IMR-90 (cell line): Measurements from ENCODE around the gene OR7G3. TPM values are rescaled to one million over a fixed set of nuclear protein-coding genes. Genes with fewer than 3 reads are reported as not detected.

ENCODE experiments used
- ATAC-seq: fragments of 200-7000 bp; cut with Tn5 transposase; 2 replicates; pipeline ENCODE4 v1.9.1; 2020; ENCODE audit warnings: low read depth, mild to moderate bottlenecking, moderate library complexity
- BruUV-seq: library from RNA; stranded (reverse); fragments of 400-500 nt; replicated peaks from 2 replicates; lab custom pipeline; 2021; lab: Mats Ljungman, UMichigan
- CTCF ChIA-PET: fragments of 300-600 bp; formaldehyde crosslinking; extraction: SDS; loops from one replicate; lab custom pipeline; 2021; ENCODE audit warnings: antibody characterized with exemption; lab: Yijun Ruan, JAX
- POLR2A ChIA-PET: fragments of 300-600 bp; sonication (Branson Sonifier 250); formaldehyde crosslinking; loops from one replicate; lab custom pipeline; 2022; ENCODE audit warnings: antibody characterized with exemption; ENCODE audit not compliant: unreplicated experiment; lab: Charles Lee
- DNase-seq: peaks from one replicate; pipeline ENCODE4 v3.0.0; 2013
- H2AFZ ChIP-seq: replicated peaks from 2 replicates; pipeline ENCODE3; 2013; ENCODE audit warnings: low read length, mild to moderate bottlenecking; ENCODE audit not compliant: poor library complexity
- H2AK5ac ChIP-seq: 2 replicates; pipeline ENCODE4 v1.6.1; 2013; ENCODE audit warnings: low read depth, low read length, inconsistent platforms
- H2AK9ac ChIP-seq: replicated peaks from 2 replicates; pipeline ENCODE3; 2013; ENCODE audit warnings: mild to moderate bottlenecking, low read depth, low read length, moderate library complexity; ENCODE audit not compliant: poor library complexity
- H2BK120ac ChIP-seq: 2 replicates; pipeline ENCODE4 v1.6.1; 2013; ENCODE audit warnings: low read depth, low read length, inconsistent platforms
- H2BK15ac ChIP-seq: 3 replicates; pipeline ENCODE4 v1.6.1; 2013; ENCODE audit warnings: low read depth, low read length, inconsistent platforms
- H2BK20ac ChIP-seq: 2 replicates; pipeline ENCODE4 v1.6.1; 2013; ENCODE audit warnings: low read depth, mild to moderate bottlenecking, inconsistent platforms, low read length, moderate library complexity
- H2BK5ac ChIP-seq: 2 replicates; pipeline ENCODE4 v1.6.1; 2013; ENCODE audit warnings: mild to moderate bottlenecking, low read depth, low read length, inconsistent platforms; ENCODE audit not compliant: poor library complexity, severe bottlenecking
- H3K14ac ChIP-seq: replicated peaks from 2 replicates; pipeline ENCODE4 v1.6.1; 2013; ENCODE audit warnings: low read depth, low read length, inconsistent platforms
- H3K18ac ChIP-seq: 2 replicates; pipeline ENCODE4 v1.6.1; 2013; ENCODE audit warnings: low read depth, low read length, control low read depth
- H3K23ac ChIP-seq: 2 replicates; pipeline ENCODE4 v1.6.1; 2013; ENCODE audit warnings: low read depth, low read length, inconsistent platforms
- H3K27ac ChIP-seq: 2 replicates; pipeline ENCODE4 v1.5.1; 2013; ENCODE audit warnings: mild to moderate bottlenecking, control low read depth, low read length; ENCODE audit not compliant: insufficient read depth
- H3K27me3 ChIP-seq: 2 replicates; pipeline ENCODE4 v1.6.1; 2013; ENCODE audit warnings: low read length; ENCODE audit not compliant: control insufficient read depth, insufficient read depth
- H3K36me3 ChIP-seq: 2 replicates; pipeline ENCODE4 v1.6.1; 2013; ENCODE audit warnings: low read length, mixed read lengths; ENCODE audit not compliant: control insufficient read depth, insufficient read depth
- H3K4ac ChIP-seq: 2 replicates; pipeline ENCODE4 v1.6.1; 2013; ENCODE audit warnings: low read depth, low read length, inconsistent platforms
- H3K4me1 ChIP-seq: 2 replicates; pipeline ENCODE4 v1.6.1; 2013; ENCODE audit warnings: low read length, mixed read lengths; ENCODE audit not compliant: control insufficient read depth, insufficient read depth
- H3K4me2 ChIP-seq: 2 replicates; pipeline ENCODE4 v1.6.1; 2013; ENCODE audit warnings: low read depth, mild to moderate bottlenecking, control low read depth, low read length, moderate library complexity
- H3K4me3 ChIP-seq: 2 replicates; pipeline ENCODE4 v1.5.1; 2013; ENCODE audit warnings: low read depth, mild to moderate bottlenecking, control low read depth, low read length, moderate library complexity; ENCODE audit not compliant: insufficient read depth
- H3K56ac ChIP-seq: 2 replicates; pipeline ENCODE4 v1.6.1; 2013; ENCODE audit warnings: low read length, inconsistent platforms; ENCODE audit not compliant: insufficient read depth; ENCODE audit errors: extremely low read depth
- H3K79me1 ChIP-seq, 2 experiments: 2 replicates each; pipeline ENCODE4 v1.6.1; 2013; ENCODE audit warnings: low read length in 2 of 2, inconsistent platforms in 1 of 2, low read depth in 1 of 2
- H3K9ac ChIP-seq: 2 replicates; pipeline ENCODE4 v1.6.1; 2013; ENCODE audit warnings: low read depth, low read length, control low read depth
- H3K9me1 ChIP-seq: 2 replicates; pipeline ENCODE4 v1.6.1; 2013; ENCODE audit warnings: low read length, inconsistent platforms; ENCODE audit not compliant: insufficient read depth
- H3K9me3 ChIP-seq: 2 replicates; pipeline ENCODE4 v1.6.1; 2013; ENCODE audit warnings: low read length; ENCODE audit not compliant: control insufficient read depth, insufficient read depth
- H4K20me1 ChIP-seq: 2 replicates; pipeline ENCODE4 v1.6.1; 2013; ENCODE audit warnings: low read length, inconsistent platforms; ENCODE audit not compliant: insufficient read depth
- H4K5ac ChIP-seq: 2 replicates; pipeline ENCODE4 v1.6.1; 2013; ENCODE audit warnings: mild to moderate bottlenecking, low read depth, low read length, control low read depth
- H4K8ac ChIP-seq, 2 experiments: 2 replicates each; pipeline ENCODE4 v1.6.1; 2013; ENCODE audit warnings: low read depth in 2 of 2, low read length in 2 of 2, control low read depth in 1 of 2, inconsistent platforms in 1 of 2
- H4K91ac ChIP-seq: 2 replicates; pipeline ENCODE4 v1.6.1; 2013; ENCODE audit warnings: low read depth, low read length, inconsistent platforms; ENCODE audit not compliant: insufficient read depth
- CEBPB ChIP-seq: IDR thresholded peaks from 2 replicates; pipeline ENCODE4 v1.6.1; 2012; ENCODE audit warnings: low read depth, low read length, improper control_type of control experiment
- MAFK ChIP-seq: IDR thresholded peaks from 2 replicates; pipeline ENCODE4 v1.6.1; 2012; ENCODE audit warnings: low read depth, low read length, improper control_type of control experiment
- RAD21 ChIP-seq: IDR thresholded peaks from 2 replicates; pipeline ENCODE4 v1.6.1; 2012; ENCODE audit warnings: low read length, improper control_type of control experiment
- WGBS, 2 experiments: methylation state at CpG; one replicate each; pipeline versions ENCODE4 v1.1.5 to v1.1.7; 2013; ENCODE audit warnings: missing lambda C conversion rate in 2 of 2; ENCODE audit not compliant: insufficient read length in 1 of 2; ENCODE audit errors: extremely low coverage in 2 of 2; 5-methylcytosine and 5-hydroxymethylcytosine counted together
- dilution Hi-C: fragments of 300-500 bp; cut with HindIII; formaldehyde crosslinking; loops from one replicate; pipeline ENCODE4 v1.14.3; 2018; ENCODE audit warnings: low sequenced_read_pairs; ENCODE audit not compliant: unreplicated experiment
- in situ Hi-C: fragments of 300-500 bp; cut with MboI; formaldehyde crosslinking; loops from 3 replicates; pipeline ENCODE4 v1.14.3; 2019; ENCODE audit warnings: low sequenced_read_pairs, inconsistent platforms, mixed read lengths
- intact Hi-C: fragments of 100-400 bp; cut with micrococcal nuclease; formaldehyde crosslinking; loops from 2 replicates; pipeline ENCODE4 v1.10.0; 2022
- polyA plus RNA-seq, 3 experiments: library from polyadenylated mRNA; depleted of rRNA; stranded (reverse); fragments of >200 nt; gene quantifications; 2 replicates each; pipeline ENCODE4 v1.2.3, GENCODE V29; 2012; ENCODE audit warnings: low replicate concordance in 1 of 3
- total RNA-seq: library from RNA; depleted of rRNA; stranded (reverse); fragments of >200 nt; gene quantifications from 2 replicates; pipeline ENCODE4 v1.2.3, GENCODE V29; 2012

OR7G3 gene
- total and polyA plus RNA-seq, 2 of the 4 experiments (the other 2 are of a cell fraction), result not detected

DNA sequence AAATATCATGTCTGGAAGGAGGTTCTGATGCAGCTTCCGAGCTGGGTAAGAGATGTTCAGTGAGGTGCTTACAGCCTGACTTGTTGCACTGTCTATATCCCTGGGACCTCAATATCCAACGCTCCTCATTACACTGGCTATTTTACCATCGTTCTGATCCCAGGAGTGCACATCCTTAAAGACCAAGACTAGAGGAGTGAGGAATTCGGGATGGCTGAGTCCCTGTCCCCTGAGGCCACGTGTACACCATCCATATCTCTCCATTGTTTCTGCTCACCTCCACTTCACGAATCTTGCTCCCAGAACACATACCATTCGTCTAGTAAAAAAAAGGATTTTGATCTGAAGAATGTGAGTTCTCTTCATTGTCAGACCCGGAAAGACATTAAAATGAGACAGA lies 19.4 kb downstream of the OR7G3 start, which contains the start of gene OR7G2:
OR7G2 (minus strand) TSS at position 101 of the 400 bp plus-strand sequence. CDS start 4,232 bp downstream, outside the sequence.
- Histone ChIP-seq H3K36me3 (no peaks in the 10 kb centered on the region), H2BK20ac (no peak within 1 kb of the TSS), H3K4ac (no peak within 1 kb of the TSS), H3K9me1 (no peaks in the 10 kb centered on the region), H2AK9ac (no peak within 1 kb of the TSS), H4K8ac (no peak within 1 kb of the TSS), H4K5ac (no peak within 1 kb of the TSS), H2AFZ (no peak within 1 kb of the TSS), H4K20me1 (no peaks in the 10 kb centered on the region), H3K27me3 (no peaks in the 10 kb centered on the region), H2BK120ac (no peak within 1 kb of the TSS), H4K91ac (no peak within 1 kb of the TSS), H3K4me2 (no peak within 1 kb of the TSS), H3K4me1 (no peaks in the 10 kb centered on the region), H3K79me1 (no peaks in the 10 kb centered on the region), H3K56ac (no peak within 1 kb of the TSS), H2AK5ac (no peak within 1 kb of the TSS), H3K14ac (no peak within 1 kb of the TSS), H2BK15ac (no peak within 1 kb of the TSS), H3K18ac (no peak within 1 kb of the TSS), H3K9me3 (peaks cover 14% of the 10 kb centered on the region), H3K27ac (no peak within 1 kb of the TSS), H3K9ac (no peak within 1 kb of the TSS), H3K4me3 (no peak within 1 kb of the TSS), H3K23ac (no peak within 1 kb of the TSS), H2BK5ac (no peak within 1 kb of the TSS)
- no TSS peak for BruUV-seq
- intact Hi-C loops, result no loop called here
- ATAC-seq (no peak), DNase-seq (no peak)
- no CpG with 5 or more reads among the region's 8 CpGs for WGBS, 2 experiments
- dilution Hi-C loops, result no loop called here
- POLR2A ChIA-PET, result no interaction called here
- TF ChIP-seq MAFK (no peak), CEBPB (no peak), RAD21 (no peak)
- CTCF ChIA-PET, result interaction anchor here (0.7 kb wide), 1 partner anchor 465 kb away, joined by 4 read pairs; no protein-coding TSS in a partner anchor
- in situ Hi-C loops, result no loop called here
